ENCODE measurements around the gene SESN3.
"Not testable (repeated sequence)": the region's sequence is repeated elsewhere in the genome, so short reads cannot be mapped to it uniquely, and the experiment has no call there.

SESN3 gene

DNA sequence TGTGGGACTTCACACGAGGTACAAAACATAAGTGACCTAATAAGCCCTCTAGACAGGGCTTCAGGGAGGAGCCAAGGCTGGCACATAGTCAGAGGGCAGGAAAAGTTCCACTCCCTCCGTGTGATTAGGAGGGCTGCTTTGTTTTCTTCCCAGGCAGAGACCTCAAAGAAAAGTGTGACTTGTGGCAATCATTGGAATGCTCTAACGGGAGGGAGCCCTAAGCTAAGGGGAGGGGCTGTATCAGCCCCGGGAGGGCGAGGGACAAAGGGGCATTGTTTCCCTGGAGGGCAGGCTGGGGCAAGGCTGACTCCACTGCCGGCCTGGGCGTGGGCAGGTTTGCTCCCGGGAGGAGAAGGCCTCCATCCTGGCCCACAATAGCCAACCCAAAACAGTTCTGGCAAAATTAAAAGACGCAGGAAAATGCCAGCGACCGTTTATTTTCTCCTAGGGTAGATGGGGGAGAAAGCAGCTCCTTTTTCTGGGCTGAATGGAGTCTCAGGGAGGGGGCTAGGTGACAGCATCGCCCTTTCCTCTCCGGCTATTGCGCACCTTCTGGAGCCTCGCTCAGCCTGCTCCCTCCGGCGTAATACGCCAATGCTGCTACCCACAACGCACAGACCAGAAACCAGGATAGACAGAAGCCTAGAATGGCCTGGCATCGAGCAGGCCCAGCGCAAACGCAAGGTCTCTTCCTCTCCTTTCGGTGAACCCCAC lies 81.2 kb downstream of the SESN3 start:
- H3K27ac Mint-ChIP-seq: peak overlapping the region; percentile 42 to 88
- peaks cover 9% of the 10 kb centered on the region for H3K36me3 Mint-ChIP-seq (ENCODE audit: insufficient read depth)
- peaks cover 13 to 19% of the 10 kb centered on the region in 2 donors for H3K27me3 Mint-ChIP-seq
- DNase-seq: no peak
- no peaks in the 10 kb centered on the region for H3K9me3 Mint-ChIP-seq
- ATAC-seq (replicated peaks): no peak
- H3K4me1 Mint-ChIP-seq (ENCODE audit: low read depth in 2 of 2): peaks cover 24 to 26% of the 10 kb centered on the region in 2 donors
- peak overlapping the region; percentile 36 to 74 for H3K4me3 Mint-ChIP-seq

DNA sequence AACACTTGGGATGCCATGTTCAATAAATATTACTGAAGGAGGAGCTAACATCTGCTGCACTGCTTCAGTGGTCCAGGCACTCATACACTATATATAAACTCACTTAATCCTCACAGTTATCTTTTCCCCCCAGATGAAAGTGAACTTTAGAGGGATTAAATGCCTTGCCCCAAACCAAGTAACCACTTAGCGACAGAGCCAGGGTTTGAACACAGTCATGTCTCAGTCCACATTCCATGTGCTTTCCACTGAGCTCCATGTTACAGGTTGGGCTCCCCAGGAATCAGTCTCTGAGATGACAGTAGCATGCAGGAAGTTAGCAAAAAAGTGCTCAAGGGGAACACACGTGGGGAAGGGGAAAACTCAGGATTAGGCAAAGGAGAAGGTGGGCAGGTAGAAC lies 82.1 kb downstream of the SESN3 start:
- ATAC-seq (replicated peaks) (no peak), DNase-seq (no peak)
- H3K27me3 Mint-ChIP-seq: peaks cover 22 to 28% of the 10 kb centered on the region in 2 donors
- no peak overlapping the region for H3K27ac Mint-ChIP-seq
- H3K4me1 Mint-ChIP-seq (ENCODE audit: low read depth in 2 of 2): peaks cover 20 to 21% of the 10 kb centered on the region in 2 donors
- peaks cover 9% of the 10 kb centered on the region for H3K36me3 Mint-ChIP-seq (ENCODE audit: insufficient read depth)
- H3K9me3 Mint-ChIP-seq: no peaks in the 10 kb centered on the region
- no peak overlapping the region for H3K4me3 Mint-ChIP-seq

DNA sequence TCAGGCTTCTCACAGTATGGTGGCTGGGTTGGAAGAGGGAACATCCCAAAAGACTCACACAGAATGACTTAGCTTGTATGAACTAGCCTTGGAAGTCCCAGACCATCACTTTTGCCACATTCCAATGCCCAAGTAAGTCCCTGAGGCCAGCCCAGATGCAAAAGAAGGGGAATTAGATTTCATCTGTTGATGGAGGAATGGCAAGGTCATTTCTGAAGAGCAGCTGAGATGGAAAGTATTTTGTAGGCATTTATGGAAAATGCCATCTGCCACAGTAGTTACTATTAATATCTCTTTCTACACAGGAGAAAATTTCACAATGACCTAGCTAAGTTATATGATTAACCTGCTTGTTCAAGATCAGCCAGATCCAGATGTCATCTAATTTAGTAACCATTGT lies 82.6 kb downstream of the SESN3 start:
- Mint-ChIP-seq H3K27ac (no peak overlapping the region), H3K9me3 (no peaks in the 10 kb centered on the region), H3K27me3 (peaks cover 24 to 33% of the 10 kb centered on the region in 2 donors), H3K4me3 (no peak overlapping the region), H3K36me3 (ENCODE audit: insufficient read depth) (peaks cover 9% of the 10 kb centered on the region), H3K4me1 (ENCODE audit: low read depth in 2 of 2) (peaks cover 14 to 15% of the 10 kb centered on the region in 2 donors)
- no peak for ATAC-seq (replicated peaks)
- DNase-seq: no peak

DNA sequence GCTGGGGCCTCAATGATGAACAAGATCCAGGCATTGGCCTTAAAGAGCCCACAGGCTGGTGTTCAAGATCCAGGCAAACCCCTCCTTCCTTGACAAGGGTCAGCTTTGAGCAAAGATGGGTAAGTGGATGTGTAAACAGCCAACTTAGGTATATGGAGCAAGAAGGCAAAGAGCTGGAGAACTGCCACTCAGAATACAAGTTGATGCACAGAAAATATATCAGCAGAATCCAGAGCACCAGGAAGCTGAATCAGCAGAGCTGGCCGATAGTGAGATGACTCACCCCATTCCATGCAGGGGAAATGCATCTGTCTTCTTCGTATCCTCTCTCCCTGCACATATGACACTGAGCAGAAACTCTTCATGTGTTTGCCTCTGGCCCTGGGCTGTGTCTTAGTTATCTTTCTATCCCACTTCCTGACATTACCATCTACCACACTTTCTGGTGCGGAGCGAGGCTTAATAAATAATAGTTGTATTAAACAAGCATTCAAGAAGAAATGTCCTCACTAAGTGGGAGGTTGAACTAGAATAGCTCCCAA lies 83.6 kb downstream of the SESN3 start:
- ATAC-seq (replicated peaks): no peak
- Mint-ChIP-seq H3K9me3 (no peaks in the 10 kb centered on the region), H3K4me3 (no peak overlapping the region), H3K36me3 (ENCODE audit: insufficient read depth) (peaks cover 9% of the 10 kb centered on the region), H3K27me3 (peaks cover 24 to 43% of the 10 kb centered on the region in 2 donors), H3K4me1 (ENCODE audit: low read depth in 2 of 2) (peaks cover 7 to 9% of the 10 kb centered on the region in 2 donors), H3K27ac (no peak overlapping the region)
- no peak for DNase-seq

DNA sequence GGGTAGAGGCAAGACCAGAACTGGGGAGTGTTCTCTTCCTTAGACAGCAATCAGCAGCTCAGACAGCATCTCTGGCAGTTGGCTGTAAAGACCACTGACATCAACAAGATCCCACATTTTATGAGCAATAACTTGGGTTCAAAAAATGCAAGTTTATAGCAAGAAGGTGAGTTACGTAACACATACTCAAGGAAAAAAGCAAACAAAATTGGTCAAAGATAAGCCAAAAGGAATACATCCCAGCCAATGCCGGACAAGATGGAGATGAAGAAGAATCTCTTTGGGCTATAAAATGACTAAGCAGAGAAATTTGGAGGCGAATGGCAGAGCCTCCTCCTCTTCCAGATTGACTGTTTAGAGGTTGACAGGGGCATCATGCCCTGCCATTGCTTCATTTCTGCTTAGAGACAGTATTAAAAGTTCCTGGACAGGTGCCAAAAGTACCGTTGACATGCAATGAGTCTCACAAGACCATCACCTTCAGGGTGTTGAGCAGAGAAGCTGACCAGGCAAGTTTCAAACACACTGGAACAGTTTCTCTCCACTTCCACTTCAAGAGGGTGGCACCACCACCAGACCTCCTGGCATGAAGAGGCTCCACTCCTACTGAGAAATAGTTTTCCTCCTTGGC lies 85.5 kb downstream of the SESN3 start:
- H3K36me3 Mint-ChIP-seq (ENCODE audit: insufficient read depth): no peaks in the 10 kb centered on the region
- no peak for ATAC-seq (replicated peaks)
- no peaks in the 10 kb centered on the region for H3K9me3 Mint-ChIP-seq
- peaks cover 0 to 2% of the 10 kb centered on the region in 2 donors for H3K4me1 Mint-ChIP-seq (ENCODE audit: low read depth in 2 of 2)
- H3K27ac Mint-ChIP-seq: no peak overlapping the region
- DNase-seq: no peak
- peaks cover 24 to 55% of the 10 kb centered on the region in 2 donors for H3K27me3 Mint-ChIP-seq
- no peak overlapping the region for H3K4me3 Mint-ChIP-seq

DNA sequence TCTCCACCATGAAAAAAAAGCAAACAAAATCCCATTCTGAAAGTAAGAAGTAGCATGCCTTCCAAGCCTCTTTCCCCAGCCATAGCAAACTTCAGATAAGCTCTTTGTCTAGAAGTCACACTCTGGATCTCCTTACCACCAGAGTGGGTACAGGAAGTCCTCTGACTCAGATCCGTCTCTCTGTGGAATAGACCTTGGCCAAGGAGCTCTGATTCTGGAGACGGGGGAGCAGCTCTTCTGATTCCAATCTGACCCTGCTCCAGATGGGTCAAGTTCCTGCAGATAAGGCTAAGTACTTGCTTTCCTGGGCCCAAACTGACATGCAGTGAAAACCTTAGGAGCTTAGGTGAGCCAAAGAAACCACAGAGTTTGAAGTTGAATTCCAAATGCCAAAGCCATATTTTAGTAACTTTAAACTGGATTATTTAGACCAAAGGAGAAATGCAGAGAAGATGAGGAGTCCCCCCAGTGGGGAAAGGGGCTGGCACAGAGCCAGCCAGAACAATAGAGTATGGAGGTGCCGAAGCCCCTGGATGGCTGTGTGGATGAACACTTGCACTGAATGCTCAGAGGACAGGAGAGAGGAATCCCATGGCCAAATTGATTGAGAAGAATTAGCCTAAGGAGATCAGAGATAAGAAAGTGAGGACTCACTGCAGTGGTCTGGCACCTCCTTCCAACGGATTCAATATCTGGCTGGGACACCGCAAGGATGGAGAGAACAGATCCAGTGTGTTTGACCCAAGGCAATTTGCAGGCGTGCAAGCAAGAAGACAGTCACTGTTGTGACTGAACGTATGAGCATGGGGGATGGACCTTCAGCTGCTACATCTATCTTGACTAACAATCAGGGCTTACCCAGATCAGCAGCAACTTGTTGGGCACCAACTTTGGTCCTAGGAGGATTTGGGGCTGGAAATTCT lies 86.4 kb downstream of the SESN3 start:
- peaks cover 24 to 61% of the 10 kb centered on the region in 2 donors for H3K27me3 Mint-ChIP-seq
- H3K4me3 Mint-ChIP-seq: no peak overlapping the region
- H3K4me1 Mint-ChIP-seq (ENCODE audit: low read depth in 2 of 2): no peaks in the 10 kb centered on the region
- no peak for ATAC-seq (replicated peaks)
- H3K27ac Mint-ChIP-seq: no peak overlapping the region
- no peaks in the 10 kb centered on the region for H3K9me3 Mint-ChIP-seq
- H3K36me3 Mint-ChIP-seq (ENCODE audit: insufficient read depth): no peaks in the 10 kb centered on the region
- DNase-seq: no peak

DNA sequence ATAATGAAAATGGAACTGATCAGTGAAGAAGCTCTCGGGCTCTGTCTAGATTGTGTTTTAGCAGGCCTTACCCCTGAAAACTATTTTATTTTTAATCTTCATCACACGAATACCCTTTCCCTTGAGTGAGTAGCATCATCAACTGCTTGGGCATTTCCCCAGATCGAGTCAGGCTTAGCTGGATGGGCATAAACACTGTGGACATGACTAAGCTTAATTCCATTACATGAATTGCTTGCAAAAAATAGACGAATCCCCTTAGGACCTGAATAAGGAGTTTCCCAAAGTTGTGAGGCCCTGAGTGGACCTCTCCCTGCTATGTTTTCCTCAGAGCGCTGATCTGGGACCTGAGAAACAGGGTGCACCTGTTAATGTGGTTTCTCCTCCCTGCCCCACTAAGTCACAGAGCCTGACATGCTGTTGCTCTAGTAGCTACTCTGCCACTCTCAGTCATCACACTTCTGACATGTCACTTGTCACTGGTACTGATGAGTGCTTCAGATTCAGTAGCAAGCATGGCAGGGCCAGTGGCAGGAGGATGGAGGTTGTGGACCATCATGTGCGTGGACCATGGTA lies 87.8 kb downstream of the SESN3 start:
- no peak overlapping the region for H3K4me3 Mint-ChIP-seq
- H3K27ac Mint-ChIP-seq: no peak overlapping the region
- no peaks in the 10 kb centered on the region for H3K36me3 Mint-ChIP-seq (ENCODE audit: insufficient read depth)
- peaks cover 24 to 61% of the 10 kb centered on the region in 2 donors for H3K27me3 Mint-ChIP-seq
- ATAC-seq (replicated peaks) (no peak), DNase-seq (no peak)
- no peaks in the 10 kb centered on the region for H3K9me3 Mint-ChIP-seq
- H3K4me1 Mint-ChIP-seq (ENCODE audit: low read depth in 2 of 2): no peaks in the 10 kb centered on the region

DNA sequence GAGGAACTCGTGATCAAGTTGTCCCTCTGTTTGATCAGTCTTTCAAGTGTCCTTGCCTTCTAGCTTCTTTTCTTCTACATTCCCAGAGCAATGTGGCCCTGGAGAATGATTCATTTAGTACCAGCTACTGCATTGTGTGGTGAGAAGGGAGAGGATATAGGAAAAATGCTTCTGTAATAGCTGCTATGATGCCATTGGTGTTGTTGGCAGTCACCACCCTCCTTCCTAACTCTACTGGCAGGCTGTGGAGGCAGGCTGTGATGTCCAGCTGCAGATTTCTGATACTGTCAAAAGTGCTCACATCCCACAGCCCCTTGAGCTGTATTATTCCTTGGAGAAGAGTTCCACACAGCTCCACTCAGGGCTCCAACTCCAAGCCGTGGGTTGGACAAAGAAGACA lies 88.6 kb downstream of the SESN3 start:
- H3K4me1 Mint-ChIP-seq (ENCODE audit: low read depth in 2 of 2): no peaks in the 10 kb centered on the region
- no peak overlapping the region for H3K27ac Mint-ChIP-seq
- H3K27me3 Mint-ChIP-seq: peaks cover 24 to 61% of the 10 kb centered on the region in 2 donors
- H3K4me3 Mint-ChIP-seq: no peak overlapping the region
- no peaks in the 10 kb centered on the region for H3K9me3 Mint-ChIP-seq
- ATAC-seq (replicated peaks) (no peak), DNase-seq (no peak)
- H3K36me3 Mint-ChIP-seq (ENCODE audit: insufficient read depth): no peaks in the 10 kb centered on the region

DNA sequence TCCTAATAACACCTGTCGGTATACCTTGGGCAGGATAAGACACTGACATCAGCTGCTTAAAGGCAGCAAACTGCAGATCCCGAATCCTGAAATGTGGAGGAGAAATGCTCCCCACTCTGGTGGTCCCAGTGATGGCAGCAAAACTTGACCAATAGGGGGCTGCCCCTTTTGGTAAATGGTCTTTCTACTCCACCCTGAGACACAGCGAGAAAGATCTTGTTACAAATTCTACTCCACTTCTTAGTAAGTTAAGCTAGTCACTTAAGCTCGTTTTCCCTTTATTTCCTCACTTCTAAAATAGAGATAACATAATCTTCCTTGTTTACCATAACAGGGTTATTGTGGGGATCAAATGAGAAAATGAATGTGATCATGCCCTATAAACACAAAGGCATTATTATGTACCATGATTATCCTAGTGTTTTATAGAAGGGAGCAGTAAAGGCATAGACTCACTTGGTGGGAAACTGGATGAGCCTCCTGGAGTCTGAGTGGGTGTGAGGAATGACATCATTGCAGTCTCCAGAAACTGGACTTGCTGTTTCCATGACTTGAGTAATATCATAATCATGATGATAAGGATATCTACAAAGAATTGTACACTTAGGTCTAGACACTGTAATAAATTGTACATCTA lies 90.5 kb downstream of the SESN3 start:
- no peaks in the 10 kb centered on the region for H3K36me3 Mint-ChIP-seq (ENCODE audit: insufficient read depth)
- DNase-seq (no peak), ATAC-seq (replicated peaks) (no peak)
- no peak overlapping the region for H3K27ac Mint-ChIP-seq
- no peak overlapping the region for H3K4me3 Mint-ChIP-seq
- no peaks in the 10 kb centered on the region for H3K4me1 Mint-ChIP-seq (ENCODE audit: low read depth in 2 of 2)
- H3K27me3 Mint-ChIP-seq: peaks cover 16 to 49% of the 10 kb centered on the region in 2 donors
- no peaks in the 10 kb centered on the region for H3K9me3 Mint-ChIP-seq

DNA sequence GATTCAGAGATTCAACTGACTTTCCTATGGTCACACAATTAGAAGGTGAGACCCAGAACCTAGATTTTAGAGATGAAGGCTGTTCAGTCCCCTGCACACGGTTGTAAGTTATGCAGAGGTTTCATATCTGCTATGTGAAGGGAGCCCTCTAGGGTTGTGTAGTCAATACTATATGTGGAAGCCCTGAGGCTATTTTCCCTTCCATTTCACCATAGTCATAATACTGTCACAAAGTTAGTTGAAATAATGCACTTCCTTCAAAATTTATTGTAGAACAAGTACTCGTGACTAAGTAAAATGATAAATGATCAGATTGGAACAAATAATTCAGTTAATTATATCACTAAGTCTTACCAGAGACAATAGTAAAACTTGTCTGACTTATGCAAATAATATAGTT lies 92.6 kb downstream of the SESN3 start:
- H3K27me3 Mint-ChIP-seq: peaks cover 0 to 28% of the 10 kb centered on the region in 2 donors

DNA sequence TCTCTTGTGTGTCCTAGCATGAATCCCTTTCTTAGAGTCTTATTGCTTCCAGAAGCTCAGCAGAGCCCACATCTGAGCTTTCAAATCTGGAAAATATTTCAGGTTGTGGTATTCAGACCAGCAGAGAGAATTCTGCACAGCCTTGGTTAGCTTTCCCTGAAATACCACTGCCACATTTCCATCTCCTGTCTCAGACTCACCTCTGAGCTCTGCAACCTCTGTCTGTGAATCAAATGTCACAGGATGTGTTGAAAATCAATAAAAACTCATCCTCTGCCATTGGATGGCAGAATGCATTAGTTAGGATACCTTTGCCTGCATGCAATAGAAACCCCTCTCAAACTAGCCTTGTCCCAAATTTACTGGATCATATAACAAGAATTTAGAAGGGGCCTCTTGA lies 93.7 kb downstream of the SESN3 start:
- H3K27ac Mint-ChIP-seq: no peak overlapping the region
- H3K4me3 Mint-ChIP-seq: no peak overlapping the region
- H3K36me3 Mint-ChIP-seq (ENCODE audit: insufficient read depth): no peaks in the 10 kb centered on the region
- peaks cover 0 to 3% of the 10 kb centered on the region in 2 donors for H3K4me1 Mint-ChIP-seq (ENCODE audit: low read depth in 2 of 2)
- H3K27me3 Mint-ChIP-seq: peaks cover 0 to 17% of the 10 kb centered on the region in 2 donors
- no peak for DNase-seq
- no peak for ATAC-seq (replicated peaks)
- H3K9me3 Mint-ChIP-seq: no peaks in the 10 kb centered on the region

More for the DNA sequence above, 92.6 kb downstream of the SESN3 start:
- Mint-ChIP-seq H3K4me1 (ENCODE audit: low read depth in 2 of 2) (no peaks in the 10 kb centered on the region), H3K4me3 (no peak overlapping the region), H3K36me3 (ENCODE audit: insufficient read depth) (no peaks in the 10 kb centered on the region), H3K9me3 (no peaks in the 10 kb centered on the region), H3K27ac (no peak overlapping the region)
- no peak for DNase-seq
- ATAC-seq (replicated peaks): no peak

DNA sequence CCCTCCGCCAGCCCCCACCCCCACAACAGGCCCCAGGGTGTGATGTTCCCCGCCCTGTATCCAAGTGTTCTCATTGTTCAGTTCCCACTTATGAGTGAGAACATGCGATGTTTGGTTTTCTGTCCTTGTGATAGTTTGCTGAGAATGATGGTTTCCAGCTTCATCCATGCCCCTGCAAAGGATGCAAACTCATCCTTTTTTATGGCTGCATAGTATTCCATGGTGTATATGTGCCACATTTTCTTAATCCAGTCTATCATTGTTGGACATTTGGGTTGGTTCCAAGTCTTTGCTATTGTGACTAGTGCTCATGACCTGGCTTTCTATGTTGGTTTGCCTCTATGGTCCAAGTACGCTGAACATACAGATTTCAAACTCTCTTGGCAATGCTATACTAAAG lies 94.3 kb downstream of the SESN3 start:
- H3K4me1 Mint-ChIP-seq (ENCODE audit: low read depth in 2 of 2); H3K4me3 Mint-ChIP-seq; DNase-seq; H3K27ac Mint-ChIP-seq; H3K9me3 Mint-ChIP-seq; H3K36me3 Mint-ChIP-seq (ENCODE audit: insufficient read depth); ATAC-seq (replicated peaks): not testable (repeated sequence)
- H3K27me3 Mint-ChIP-seq: peaks cover 0 to 12% of the 10 kb centered on the region in 2 donors

DNA sequence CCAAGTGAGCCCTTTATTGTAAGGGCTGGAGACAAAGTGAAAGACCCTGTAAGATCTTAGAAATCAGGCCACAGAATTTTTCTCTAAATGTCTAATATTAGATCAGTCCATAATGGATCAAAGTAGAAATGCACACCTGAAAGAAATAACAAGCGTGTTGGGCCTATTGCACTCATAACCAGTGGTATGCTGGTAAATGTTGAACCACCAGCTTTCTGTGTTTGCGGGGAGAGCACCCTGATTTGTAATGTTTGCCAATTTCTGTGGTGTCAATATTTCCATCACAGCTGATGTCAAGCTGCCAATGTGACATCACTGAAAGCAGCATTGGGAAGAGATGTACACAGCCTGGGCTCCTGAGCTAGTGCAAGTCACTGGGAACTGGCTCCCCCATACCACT lies 95.1 kb downstream of the SESN3 start:
- peaks cover 0 to 4% of the 10 kb centered on the region in 2 donors for H3K4me1 Mint-ChIP-seq (ENCODE audit: low read depth in 2 of 2)
- ATAC-seq (replicated peaks) (no peak), DNase-seq (no peak)
- no peaks in the 10 kb centered on the region for H3K9me3 Mint-ChIP-seq
- H3K36me3 Mint-ChIP-seq (ENCODE audit: insufficient read depth): no peaks in the 10 kb centered on the region
- peaks cover 0 to 9% of the 10 kb centered on the region in 2 donors for H3K27me3 Mint-ChIP-seq
- H3K4me3 Mint-ChIP-seq: no peak overlapping the region
- H3K27ac Mint-ChIP-seq: no peak overlapping the region

Measured in effector memory CD8-positive, alpha-beta T cell (primary cell).